OCI-LY3 (cell line): ENCODE results near the gene DNAJA4.

Experiments used
- EZH2phosphoT487 ChIP-seq: fragments of 200-600 bp; shearing (Covaris generic); IDR thresholded peaks from 2 replicates; pipeline ENCODE4 v1.6.1; 2018; ENCODE audit warnings: antibody characterized with exemption, mixed run types, low read depth
- TF ChIP-seq, protein P1 (sequence below): fragments of 200-600, 300-600 bp; sonication (generic); IDR thresholded peaks from 2 replicates; pipeline ENCODE4 v1.5.1; 2014; ENCODE audit warnings: antibody characterized with exemption, low read length, low read depth

- TF ChIP-seq, protein P1, sequence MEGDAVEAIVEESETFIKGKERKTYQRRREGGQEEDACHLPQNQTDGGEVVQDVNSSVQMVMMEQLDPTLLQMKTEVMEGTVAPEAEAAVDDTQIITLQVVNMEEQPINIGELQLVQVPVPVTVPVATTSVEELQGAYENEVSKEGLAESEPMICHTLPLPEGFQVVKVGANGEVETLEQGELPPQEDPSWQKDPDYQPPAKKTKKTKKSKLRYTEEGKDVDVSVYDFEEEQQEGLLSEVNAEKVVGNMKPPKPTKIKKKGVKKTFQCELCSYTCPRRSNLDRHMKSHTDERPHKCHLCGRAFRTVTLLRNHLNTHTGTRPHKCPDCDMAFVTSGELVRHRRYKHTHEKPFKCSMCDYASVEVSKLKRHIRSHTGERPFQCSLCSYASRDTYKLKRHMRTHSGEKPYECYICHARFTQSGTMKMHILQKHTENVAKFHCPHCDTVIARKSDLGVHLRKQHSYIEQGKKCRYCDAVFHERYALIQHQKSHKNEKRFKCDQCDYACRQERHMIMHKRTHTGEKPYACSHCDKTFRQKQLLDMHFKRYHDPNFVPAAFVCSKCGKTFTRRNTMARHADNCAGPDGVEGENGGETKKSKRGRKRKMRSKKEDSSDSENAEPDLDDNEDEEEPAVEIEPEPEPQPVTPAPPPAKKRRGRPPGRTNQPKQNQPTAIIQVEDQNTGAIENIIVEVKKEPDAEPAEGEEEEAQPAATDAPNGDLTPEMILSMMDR: no peak
- no peak for TF ChIP-seq EZH2phosphoT487
Measured at GRCh38 chr15:78299101-78299930, 35.0 kb downstream of the DNAJA4 start, which contains the start of gene SKIC8.
